HL-60 (cell line): Measurements from ENCODE around the gene C2orf72.

ENCODE experiments used
- CTCF ChIP-seq: IDR thresholded peaks from one replicate; pipeline ENCODE4 v1.5.1; 2011; ENCODE audit warnings: low read length, control low read depth, inconsistent platforms; ENCODE audit not compliant: insufficient read depth
- POLR2AphosphoS5 ChIP-seq: IDR thresholded peaks from 2 replicates; pipeline ENCODE4 v1.6.1; 2012; ENCODE audit warnings: low read depth
- REST ChIP-seq: IDR thresholded peaks from 2 replicates; pipeline ENCODE4 v1.6.1; 2012; ENCODE audit warnings: low read depth; ENCODE audit not compliant: insufficient replicate concordance
- SPI1 ChIP-seq: IDR thresholded peaks from 2 replicates; pipeline ENCODE4 v1.6.1; 2012; ENCODE audit warnings: low read depth, mild to moderate bottlenecking, borderline replicate concordance

DNA sequence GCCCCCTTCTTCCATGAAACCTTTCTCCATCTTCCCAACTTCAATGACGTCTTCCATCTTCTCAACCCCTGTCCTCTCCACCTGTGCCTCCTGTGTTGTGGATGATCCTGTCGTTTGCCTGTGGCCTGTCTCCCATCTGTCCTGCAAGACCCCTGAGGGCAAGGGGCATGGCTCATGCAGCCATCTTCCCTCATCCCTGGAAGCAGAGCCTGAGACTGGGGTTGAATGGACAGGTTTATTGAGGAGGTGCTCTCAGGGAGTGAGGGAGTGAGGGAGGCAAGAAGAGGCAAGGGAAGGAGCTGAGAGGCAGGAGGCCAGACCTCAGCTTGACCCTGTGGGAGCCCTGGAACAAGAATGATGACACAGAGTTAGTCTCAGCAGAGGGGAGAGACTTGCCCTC, 34.1 kb upstream of the C2orf72 start:
- TF ChIP-seq CTCF (no peak), POLR2AphosphoS5 (no peak), REST (no peak), SPI1 (no peak)
